Mucosa of stomach (tissue), 1 donor: Measurements from ENCODE around the gene CCDC144A.
"Not testable (repeated sequence)": the region's sequence is repeated elsewhere in the genome, so short reads cannot be mapped to it uniquely, and the experiment has no call there.

Experiments
- H3K27me3 ChIP-seq: one replicate; pipeline ENCODE4 v1.7.0; 2013; ENCODE audit warnings: mild to moderate bottlenecking, low read length; ENCODE audit not compliant: control insufficient read depth, insufficient read depth
- H3K36me3 ChIP-seq: one replicate; pipeline ENCODE4 v1.7.0; 2013; ENCODE audit warnings: low read length; ENCODE audit not compliant: control insufficient read depth, insufficient read depth
- H3K4me1 ChIP-seq: one replicate; pipeline ENCODE4 v1.7.0; 2013; ENCODE audit warnings: mild to moderate bottlenecking, low read length; ENCODE audit not compliant: control insufficient read depth, insufficient read depth
- H3K4me3 ChIP-seq: one replicate; pipeline ENCODE4 v1.7.0; 2013; ENCODE audit warnings: low read length
- H3K9ac ChIP-seq: one replicate; pipeline ENCODE4 v1.7.0; 2013; ENCODE audit warnings: mild to moderate bottlenecking, low read length, moderate library complexity
- H3K9me3 ChIP-seq: one replicate; pipeline ENCODE4 v1.7.0; 2013; ENCODE audit warnings: mild to moderate bottlenecking, low read length, moderate library complexity; ENCODE audit not compliant: control insufficient read depth
- donor health status: Pancreatic carcinoma.

Gene CCDC144A

GRCh38 chr17:16689731-16690281, at the start of gene CCDC144A:
Gene CCDC144A, plus strand, starts transcription at chr17:16690241. Its CDS starts 160 bp downstream, at chr17:16690401.
- H3K36me3 ChIP-seq, H3K9ac ChIP-seq, H3K9me3 ChIP-seq, H3K4me3 ChIP-seq, H3K27me3 ChIP-seq, H3K4me1 ChIP-seq: not testable (repeated sequence)

- Histone ChIP-seq H3K27me3 (no peaks in the 10 kb centered on the region), H3K36me3 (no peaks in the 10 kb centered on the region)
These were observed 40.5 kb upstream of the CCDC144A start for GRCh38 chr17:16649585-16649984.

GRCh38 chr17:16652252-16652651, 37.8 kb upstream of the CCDC144A start:
- Histone ChIP-seq H3K9me3 (no peaks in the 10 kb centered on the region), H3K36me3 (no peaks in the 10 kb centered on the region), H3K4me1 (peaks cover 4% of the 10 kb centered on the region), H3K4me3 (no peak overlapping the region), H3K27me3 (no peaks in the 10 kb centered on the region), H3K9ac (no peak overlapping the region)

More at GRCh38 chr17:16649585-16649984, 40.5 kb upstream of the CCDC144A start:
- peaks cover 4% of the 10 kb centered on the region for H3K4me1 ChIP-seq
- no peak overlapping the region for H3K9ac ChIP-seq
- H3K9me3 ChIP-seq = no peaks in the 10 kb centered on the region
- no peak overlapping the region for H3K4me3 ChIP-seq

- no peaks in the 10 kb centered on the region for H3K9me3 ChIP-seq
- H3K4me1 ChIP-seq = peaks cover 4% of the 10 kb centered on the region
- peak overlapping the region; percentile 91 for H3K9ac ChIP-seq
- peak overlapping the region; percentile 75 for H3K4me3 ChIP-seq
- H3K27me3 ChIP-seq = no peaks in the 10 kb centered on the region
- no peaks in the 10 kb centered on the region for H3K36me3 ChIP-seq
These were observed 37.1 kb upstream of the CCDC144A start for GRCh38 chr17:16652847-16653366.

- H3K9me3 ChIP-seq = no peaks in the 10 kb centered on the region
- H3K27me3 ChIP-seq = no peaks in the 10 kb centered on the region
- no peaks in the 10 kb centered on the region for H3K36me3 ChIP-seq
- H3K4me3 ChIP-seq = peak within 1 kb of the TSS; percentile 75
- H3K9ac ChIP-seq = peak within 1 kb of the TSS; percentile 91
- peaks cover 4% of the 10 kb centered on the region for H3K4me1 ChIP-seq
These were observed 36.5 kb upstream of the CCDC144A start, which contains the start of gene ZNF624 for GRCh38 chr17:16653367-16654041. Gene ZNF624, minus strand, starts transcription at chr17:16653850.

GRCh38 chr17:16661217-16661616, 28.8 kb upstream of the CCDC144A start:
- H3K27me3 ChIP-seq = peaks cover 9% of the 10 kb centered on the region
- H3K9me3 ChIP-seq = no peaks in the 10 kb centered on the region
- no peak overlapping the region for H3K4me3 ChIP-seq
- no peaks in the 10 kb centered on the region for H3K4me1 ChIP-seq
- H3K9ac ChIP-seq = no peak overlapping the region
- H3K36me3 ChIP-seq = no peaks in the 10 kb centered on the region

GRCh38 chr17:16662936-16663335, 27.1 kb upstream of the CCDC144A start:
- no peak overlapping the region for H3K9ac ChIP-seq
- H3K9me3 ChIP-seq = no peaks in the 10 kb centered on the region
- H3K4me1 ChIP-seq = no peaks in the 10 kb centered on the region
- H3K27me3 ChIP-seq = peaks cover 20% of the 10 kb centered on the region
- no peaks in the 10 kb centered on the region for H3K36me3 ChIP-seq
- H3K4me3 ChIP-seq = no peak overlapping the region

- H3K9ac ChIP-seq, H3K4me1 ChIP-seq, H3K9me3 ChIP-seq, H3K4me3 ChIP-seq, H3K36me3 ChIP-seq: not testable (repeated sequence)
- peaks cover 29% of the 10 kb centered on the region for H3K27me3 ChIP-seq
These were observed 23.5 kb upstream of the CCDC144A start for GRCh38 chr17:16666553-16666906.

GRCh38 chr17:16666907-16667636, 23.0 kb upstream of the CCDC144A start:
- H3K36me3 ChIP-seq, H3K9me3 ChIP-seq, H3K9ac ChIP-seq, H3K4me1 ChIP-seq, H3K4me3 ChIP-seq: not testable (repeated sequence)
- peaks cover 29% of the 10 kb centered on the region for H3K27me3 ChIP-seq

- Histone ChIP-seq H3K4me3 (no peak overlapping the region), H3K9me3 (no peaks in the 10 kb centered on the region), H3K4me1 (no peaks in the 10 kb centered on the region), H3K36me3 (no peaks in the 10 kb centered on the region), H3K27me3 (no peaks in the 10 kb centered on the region), H3K9ac (no peak overlapping the region)
These were observed 13.3 kb upstream of the CCDC144A start for GRCh38 chr17:16676676-16677268.

GRCh38 chr17:16683290-16684138, 6.5 kb upstream of the CCDC144A start:
- H3K27me3 ChIP-seq, H3K36me3 ChIP-seq, H3K4me3 ChIP-seq, H3K9me3 ChIP-seq, H3K4me1 ChIP-seq, H3K9ac ChIP-seq: not testable (repeated sequence)
